A549 treated with AZD2906 at 1 μM for 4 hours (cell line): ENCODE data around the gene BDP1. TPM values are rescaled to one million over a fixed set of nuclear protein-coding genes. Genes with fewer than 3 reads are reported as not detected.

Source experiments
- total RNA-seq: library from RNA; stranded (reverse); fragments of 200-300 nt; extraction: Qiagen RNA extraction; gene quantifications from 5 replicates; pipeline ENCODE4 v1.2.3, GENCODE V29; 2022

Gene BDP1, protein sequence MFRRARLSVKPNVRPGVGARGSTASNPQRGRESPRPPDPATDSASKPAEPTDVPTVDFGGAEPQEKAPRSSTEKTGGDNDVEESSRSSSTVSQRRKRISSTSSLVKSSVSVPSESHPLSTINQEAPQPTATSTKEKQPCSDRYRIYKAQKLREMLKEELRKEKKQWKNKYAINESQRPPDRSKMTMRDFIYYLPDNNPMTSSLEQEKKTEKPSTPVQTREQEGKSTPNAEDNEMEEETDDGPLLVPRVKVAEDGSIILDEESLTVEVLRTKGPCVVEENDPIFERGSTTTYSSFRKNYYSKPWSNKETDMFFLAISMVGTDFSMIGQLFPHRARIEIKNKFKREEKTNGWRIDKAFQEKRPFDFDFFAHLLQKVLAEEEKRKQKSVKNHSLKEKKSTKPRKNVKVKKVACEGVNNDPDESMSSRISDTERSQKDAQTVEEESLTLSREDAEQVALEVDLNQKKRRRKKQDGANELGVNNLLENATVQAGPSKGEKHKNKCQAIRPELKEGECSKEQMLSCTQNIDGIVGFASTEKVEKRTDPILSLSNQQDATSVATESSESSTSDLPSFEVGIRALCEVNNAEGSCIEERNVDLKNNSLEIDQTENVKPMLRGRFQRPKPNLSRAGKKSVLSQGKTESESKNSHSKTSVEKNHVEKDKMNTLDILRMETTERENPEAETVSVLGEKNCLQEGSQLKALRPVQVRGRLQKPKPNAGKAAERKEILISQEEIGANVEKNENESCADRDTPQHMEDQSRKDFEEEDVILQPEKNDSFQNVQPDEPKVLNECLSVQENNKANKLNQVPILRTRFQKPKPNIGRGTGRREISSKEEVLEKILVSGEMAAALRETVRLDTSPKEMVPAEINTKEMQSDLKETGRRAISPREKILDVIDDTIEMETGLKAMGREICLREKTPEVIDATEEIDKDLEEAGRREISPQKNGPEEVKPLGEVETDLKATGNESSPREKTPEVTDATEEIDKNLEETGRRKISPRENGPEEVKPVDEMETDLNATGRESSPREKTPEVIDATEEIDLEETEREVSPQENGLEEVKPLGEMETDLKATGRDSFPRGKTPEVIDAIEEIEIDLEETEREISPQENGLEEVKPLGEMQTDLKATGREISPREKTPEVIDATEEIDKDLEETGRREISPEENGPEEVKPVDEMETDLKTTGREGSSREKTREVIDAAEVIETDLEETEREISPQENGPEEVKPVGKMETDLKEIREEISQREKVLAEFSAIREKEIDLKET (N-terminal part only)
- total RNA-seq = 7.8 to 11.0 TPM (median 8.8 TPM) in 5 replicates

GRCh38 chr5:71455427-71456361, at the start of gene BDP1:
TSS of gene BDP1 (plus strand) at chr5:71455651. CDS start at chr5:71455878, 227 bp downstream.

DNA sequence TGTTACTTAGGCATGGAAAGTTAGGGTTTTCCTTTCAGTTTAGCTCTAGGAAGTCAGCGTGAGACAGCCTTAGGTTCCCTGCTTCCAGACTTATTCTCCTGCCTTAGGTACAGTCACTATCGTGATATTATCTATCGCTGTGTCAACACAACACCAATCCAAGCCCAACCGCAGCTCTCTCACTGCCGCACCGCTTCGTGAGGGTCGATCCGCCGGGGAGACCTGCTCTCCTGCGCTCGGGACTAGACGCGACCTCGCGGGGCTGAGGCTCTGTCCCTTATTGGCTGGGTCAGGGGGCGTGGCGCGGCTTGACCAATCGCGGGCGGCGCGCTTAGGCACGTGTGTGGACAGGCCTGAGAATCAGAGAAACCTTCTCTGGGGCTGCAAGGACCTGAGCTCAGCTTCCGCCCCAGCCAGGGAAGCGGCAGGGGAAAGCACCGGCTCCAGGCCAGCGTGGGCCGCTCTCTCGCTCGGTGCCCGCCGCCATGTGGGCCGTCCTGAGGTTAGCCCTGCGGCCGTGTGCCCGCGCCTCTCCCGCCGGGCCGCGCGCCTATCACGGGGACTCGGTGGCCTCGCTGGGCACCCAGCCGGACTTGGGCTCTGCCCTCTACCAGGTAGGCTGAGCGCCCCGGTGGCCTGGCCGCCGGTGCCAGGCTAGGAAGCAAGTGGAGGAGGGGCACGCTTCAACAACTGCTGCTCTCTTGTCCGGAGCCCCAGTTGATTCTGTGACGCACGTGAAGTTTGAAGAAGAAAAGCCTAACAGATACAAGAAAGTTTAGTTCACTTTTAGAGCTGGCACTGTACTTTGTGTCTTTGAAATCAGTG, 131.7 kb downstream of the BDP1 start, which contains the start of gene MCCC2:
TSS of gene MCCC2 (plus strand) at position 400 of the 825 bp plus-strand sequence. CDS start at position 486, 86 bp downstream.

Other genes with a start within 250 kb of the BDP1 start
- gene MCCC2, start 131.7 kb downstream of the BDP1 start, total RNA-seq = 39.3 to 44.6 TPM (median 41.3 TPM) in 5 replicates